GM21447 (cell line): ENCODE measurements around the gene GALNS.
A peak's percentile ranks its signal among the peaks of the same experiment; 100 is the strongest.

Source experiments
- ATAC-seq: cut with Tn5 transposase; IDR thresholded peaks from one replicate; pipeline ENCODE4 v1.9.1; 2021; ENCODE audit not compliant: unreplicated experiment

The GALNS gene

GRCh38 chr16:88787579-88788314, 69.0 kb downstream of the GALNS start:
- ATAC-seq: no peak

DNA sequence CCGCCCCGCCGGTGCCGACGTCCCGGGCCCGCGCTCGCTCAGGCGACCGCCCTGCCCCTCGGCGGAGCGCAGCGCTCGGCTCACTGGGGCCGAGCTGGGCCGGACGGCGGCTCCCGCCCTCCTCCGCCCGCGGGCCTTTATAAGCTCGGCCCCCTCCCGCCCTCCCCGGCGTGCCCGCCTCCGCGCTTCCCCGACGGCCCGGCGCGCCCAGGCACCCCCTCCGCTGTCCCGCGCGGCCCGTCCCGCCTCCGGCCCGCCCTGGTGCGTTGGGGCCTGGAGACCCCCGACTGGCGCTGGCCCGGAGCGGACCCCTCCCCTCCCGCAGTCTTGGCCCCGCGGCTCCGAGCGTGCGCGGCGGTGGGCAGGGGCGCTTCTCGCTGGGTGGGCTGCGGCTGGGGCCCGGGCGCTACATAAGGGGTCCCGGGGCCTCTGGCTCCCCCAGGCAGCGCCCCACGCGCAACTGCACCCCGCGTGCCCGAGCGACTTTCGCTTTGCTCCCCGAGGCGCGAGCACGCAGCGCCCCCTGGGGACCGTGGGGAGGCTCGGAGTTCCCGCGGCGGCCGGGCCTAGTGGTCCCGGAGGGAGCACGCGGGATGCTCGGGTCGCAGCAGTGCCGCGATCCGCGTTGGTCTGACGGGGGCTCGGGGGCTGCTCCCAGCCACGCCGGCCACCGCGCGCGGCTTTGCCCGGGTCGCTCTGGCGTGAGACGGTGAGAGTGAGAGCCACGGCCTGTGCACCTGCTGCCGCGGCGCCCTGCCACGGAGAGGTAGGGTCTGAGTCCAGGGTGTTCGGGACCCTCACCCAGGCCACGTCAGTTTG, 71.4 kb downstream of the GALNS start, which contains the start of gene PIEZO1:
TSS of gene PIEZO1 (minus strand) at position 115 of the 819 bp plus-strand sequence. CDS start 256 bp downstream, outside the sequence.
- no peak for ATAC-seq

- no peak for ATAC-seq
Measured at GRCh38 chr16:88784856-88785105, 72.0 kb downstream of the GALNS start.

- ATAC-seq: no peak
Measured at GRCh38 chr16:88784074-88784855, 72.5 kb downstream of the GALNS start.

GRCh38 chr16:88783391-88784073, 73.2 kb downstream of the GALNS start:
- no peak for ATAC-seq

- ATAC-seq: no peak
Measured at GRCh38 chr16:88782454-88783390, 74.0 kb downstream of the GALNS start.

GRCh38 chr16:88781140-88782077, 75.3 kb downstream of the GALNS start:
- ATAC-seq: peak; percentile 50

DNA sequence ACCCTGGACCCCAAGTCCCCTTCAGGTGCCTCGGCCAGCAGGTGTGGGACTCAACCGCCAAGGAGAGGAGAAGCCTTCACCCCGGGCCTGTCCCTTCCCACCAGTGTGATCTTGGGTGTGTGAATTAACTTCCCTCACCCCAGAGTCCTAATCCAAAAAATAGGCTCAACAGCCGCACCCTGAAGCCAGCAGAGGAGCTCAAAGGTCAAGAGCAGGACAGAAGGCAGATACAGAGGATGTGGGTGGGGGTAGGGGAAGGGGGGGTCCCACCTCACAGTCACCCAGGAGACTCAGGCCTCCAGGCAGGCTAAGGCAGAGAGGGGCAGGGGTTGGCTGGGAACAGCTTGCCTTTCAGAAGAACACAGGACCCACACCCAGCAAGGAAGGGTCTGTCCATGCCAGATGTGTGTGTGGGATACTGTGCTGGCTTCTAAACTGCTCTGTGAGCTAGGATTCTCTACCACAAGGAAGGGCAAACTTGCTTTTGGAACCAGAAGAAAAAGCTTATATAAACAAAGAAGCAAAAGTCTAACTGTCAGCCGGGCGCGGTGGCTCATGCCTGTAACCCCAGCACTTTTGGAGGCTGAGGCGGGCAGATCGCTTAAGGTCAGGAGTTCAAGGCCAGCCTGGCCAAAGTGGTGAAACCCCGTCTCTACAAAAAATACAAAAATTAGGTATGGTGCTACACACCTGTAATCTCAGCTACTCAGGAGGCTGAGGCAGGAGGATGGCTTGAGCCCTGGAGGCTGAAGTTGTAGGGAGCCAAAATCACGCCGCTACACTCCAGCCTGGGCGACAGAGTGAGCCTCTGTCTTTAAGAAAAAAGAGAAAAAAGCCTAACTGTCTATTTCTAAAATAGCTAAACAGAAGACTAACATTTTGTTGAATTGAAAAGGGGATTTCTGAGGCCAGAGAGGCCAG, 76.3 kb downstream of the GALNS start:
- ATAC-seq: no peak

DNA sequence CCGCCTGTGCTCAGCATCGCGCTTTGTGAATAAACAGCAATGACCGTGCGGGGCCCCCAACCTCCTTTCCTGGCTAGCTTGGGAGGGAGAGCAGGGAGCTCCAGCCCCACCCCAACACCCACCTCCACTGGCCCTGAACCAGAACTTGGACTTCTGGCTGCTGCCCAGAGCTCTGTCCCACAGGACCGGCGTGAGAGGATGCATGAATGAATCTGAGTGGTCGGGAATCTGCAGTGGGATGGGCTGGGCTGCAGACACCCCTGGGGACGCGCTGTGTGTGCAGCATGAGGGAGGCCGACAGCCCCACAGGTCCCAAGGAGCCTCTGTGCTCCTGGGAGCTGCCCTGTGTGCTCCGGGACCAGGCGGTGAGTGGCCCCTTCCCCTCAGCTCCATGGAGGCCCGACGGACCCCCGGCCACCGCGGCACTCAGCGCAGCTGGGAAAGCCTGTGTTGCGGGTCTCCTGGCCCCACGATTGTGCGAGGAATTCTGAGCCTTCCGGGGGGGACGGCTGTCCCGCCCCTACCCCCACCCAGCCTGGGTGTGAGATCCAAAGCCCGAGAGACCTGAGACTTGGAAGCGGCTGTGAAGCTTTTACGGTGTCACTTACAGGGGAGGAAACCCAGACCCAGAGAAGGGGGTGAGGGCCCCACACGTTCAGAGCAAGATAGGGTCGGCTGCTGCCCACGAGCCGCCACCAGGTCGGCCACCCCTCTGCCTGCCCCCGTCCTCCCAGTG, 77.2 kb downstream of the GALNS start:
- ATAC-seq: no peak

DNA sequence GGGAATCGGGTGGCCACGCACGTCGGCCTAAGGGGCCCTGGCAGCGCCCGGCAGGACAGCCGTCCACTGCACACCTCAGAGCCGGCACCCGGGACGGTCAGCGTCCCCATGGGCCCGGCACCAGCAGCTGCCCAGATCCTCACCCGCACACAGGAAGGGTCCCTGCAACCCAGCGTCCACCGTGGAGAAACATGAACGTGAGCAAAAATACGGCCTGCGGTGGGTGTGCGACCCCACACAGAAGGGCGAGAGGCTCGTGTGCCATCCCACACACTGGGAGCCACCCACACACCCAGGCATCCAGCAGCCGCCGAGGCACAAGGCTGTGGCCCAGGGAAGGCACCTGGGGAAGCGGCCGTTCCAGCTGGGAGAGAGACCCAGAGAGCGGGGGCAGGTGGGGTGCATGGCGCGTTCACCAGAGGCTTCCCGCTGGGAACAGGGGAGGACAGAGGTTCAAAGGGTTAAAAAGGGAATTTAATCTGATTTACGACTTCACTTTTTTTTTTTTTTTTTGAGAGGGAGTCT, 78.1 kb downstream of the GALNS start:
- ATAC-seq: no peak

- no peak for ATAC-seq
Measured at GRCh38 chr16:88778271-88778525, 78.5 kb downstream of the GALNS start.

DNA sequence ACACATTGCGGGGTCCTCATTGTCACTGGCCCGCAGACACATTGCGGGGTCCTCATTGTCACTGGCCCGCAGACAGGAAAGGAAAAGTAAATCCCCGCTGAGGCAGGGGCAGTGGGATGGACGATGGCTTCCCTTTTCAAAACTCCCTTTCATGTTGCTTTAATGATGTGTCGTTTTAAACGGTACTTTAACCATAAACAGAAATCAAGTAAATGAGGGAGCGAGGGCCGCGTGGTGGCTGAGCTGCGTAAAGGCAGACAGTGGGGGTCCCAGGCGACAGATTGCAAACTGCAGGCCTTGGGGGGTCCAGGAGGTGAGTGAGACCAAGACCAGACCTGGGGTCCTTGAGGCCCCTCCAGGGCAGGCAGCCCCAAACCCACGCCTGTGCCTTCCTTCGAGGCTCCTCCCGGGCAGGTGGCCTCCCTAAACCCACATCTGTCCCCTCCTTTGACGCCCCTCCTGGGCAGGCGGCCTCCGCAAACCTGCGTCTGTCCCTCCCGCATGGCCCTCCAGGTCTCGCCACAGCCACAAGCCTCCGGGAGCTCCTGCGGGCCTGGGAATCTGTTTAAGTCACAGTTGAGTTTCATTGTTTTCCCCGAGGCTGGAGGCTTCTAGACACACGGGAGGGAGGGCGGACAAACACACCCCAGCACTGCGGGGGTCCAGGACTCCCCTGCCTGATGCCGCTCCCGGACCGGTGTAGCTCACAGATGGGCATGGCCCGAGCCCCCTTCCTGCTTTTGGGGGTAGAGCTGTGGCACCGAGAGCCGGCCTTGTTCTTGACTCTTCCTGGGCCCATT, 79.1 kb downstream of the GALNS start:
- ATAC-seq: no peak

DNA sequence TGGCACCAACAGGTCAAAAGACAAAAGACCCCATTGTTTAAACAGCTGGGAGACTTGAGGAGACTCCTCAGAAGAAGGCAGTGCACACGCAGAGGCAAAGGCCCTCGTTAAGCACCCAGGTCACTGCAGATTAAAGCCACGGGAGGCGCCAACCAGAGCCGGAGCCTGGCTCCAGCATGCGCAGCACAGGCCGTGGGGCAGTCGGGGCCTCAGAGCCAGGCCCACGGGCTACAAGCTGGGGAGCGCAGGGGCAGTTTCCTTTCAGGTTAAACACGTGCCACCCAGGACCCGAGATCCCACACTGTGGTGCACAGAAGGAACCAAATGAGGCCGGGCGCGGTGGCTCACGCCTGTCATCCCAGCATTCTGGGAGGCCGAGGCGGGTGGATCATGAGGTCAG, 80.9 kb downstream of the GALNS start:
- ATAC-seq: no peak

DNA sequence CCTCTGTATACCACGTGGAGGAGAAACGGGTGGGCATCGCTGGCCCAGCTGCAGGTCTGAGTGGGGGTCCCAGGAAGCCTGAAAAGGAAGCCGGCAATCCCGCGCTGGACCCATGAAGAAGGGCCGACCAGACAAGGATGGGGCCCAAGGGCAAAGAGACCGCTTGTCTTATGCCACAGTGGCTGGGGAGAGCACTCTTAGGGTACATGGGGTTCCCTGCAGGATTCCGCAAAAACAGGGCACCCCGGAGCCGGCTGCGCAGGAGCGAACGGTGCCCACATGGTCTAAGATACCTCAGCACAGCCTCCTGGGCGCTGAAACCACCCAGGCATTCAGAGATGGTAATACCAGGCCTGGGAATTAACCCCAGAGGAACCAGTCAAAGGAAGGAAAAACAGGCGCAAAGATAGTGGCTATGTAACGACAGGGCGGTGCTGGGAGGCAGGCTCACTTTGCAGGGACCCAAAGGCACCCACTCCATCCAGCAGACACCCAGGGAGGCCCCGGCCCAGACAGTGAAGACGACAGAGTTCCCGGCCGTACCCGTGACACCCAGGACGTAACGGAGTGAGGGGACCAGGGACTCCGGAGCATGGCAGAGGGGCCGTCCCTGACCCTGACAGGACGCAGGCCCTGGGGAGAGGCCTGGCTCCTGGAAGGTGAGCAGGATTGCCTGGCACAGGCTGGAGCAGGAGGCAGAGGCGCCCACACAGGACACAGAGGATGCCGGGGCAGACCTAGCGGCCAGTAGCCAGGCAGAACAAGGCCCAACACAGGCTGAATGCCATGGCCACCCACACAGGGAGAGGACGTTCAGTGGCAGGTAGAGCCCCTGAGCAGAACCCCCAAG, 82.0 kb downstream of the GALNS start:
- no peak for ATAC-seq

- ATAC-seq: no peak
Measured at GRCh38 chr16:88773812-88774291, 82.9 kb downstream of the GALNS start.
